Caco-2 (cell line): ENCODE measurements around the gene ANAPC7. TPM values are rescaled to one million over a fixed set of nuclear protein-coding genes. Genes with fewer than 3 reads are reported as not detected.

Experiments
- BruUV-seq: library from RNA; stranded (reverse); fragments of 400-500 nt; replicated peaks from 2 replicates; lab custom pipeline; 2021; lab: Mats Ljungman, UMichigan
- CTCF ChIA-PET: fragments of 300-600 bp; sonication (Branson Sonifier 250); formaldehyde crosslinking; loops from one replicate; lab custom pipeline; 2022; ENCODE audit warnings: antibody characterized with exemption; lab: Charles Lee
- POLR2A ChIA-PET: fragments of 300-600 bp; sonication (Branson Sonifier 250); formaldehyde crosslinking; loops from one replicate; lab custom pipeline; 2022; ENCODE audit warnings: antibody characterized with exemption; lab: Charles Lee
- DNase-seq, 2 experiments: peaks; one replicate each; pipeline versions ENCODE4 v3.0.0 to v3.0.0-alpha.2; 2020 to 2022
- H3K27me3 ChIP-seq: replicated peaks from 2 replicates; pipeline ENCODE4 v1.6.0; 2011; ENCODE audit warnings: low read length; ENCODE audit not compliant: control insufficient read depth, insufficient read depth
- H3K36me3 ChIP-seq: 2 replicates; pipeline ENCODE4 v1.5.1; 2011; ENCODE audit warnings: low read length; ENCODE audit not compliant: control insufficient read depth, insufficient read depth
- H3K4me1 ChIP-seq: fragments of 250-450 bp; sonication (Bioruptor Pico); 2 replicates; pipeline ENCODE4 v1.5.1; 2020; ENCODE audit warnings: mild to moderate bottlenecking
- H3K4me3 ChIP-seq: 2 replicates; pipeline ENCODE4 v1.5.1; 2011; ENCODE audit warnings: low read depth, mild to moderate bottlenecking, control low read depth, low read length
- H3K9me3 ChIP-seq: fragments of 250-450 bp; sonication (Bioruptor Pico); 2 replicates; pipeline ENCODE4 v1.5.1; 2020; ENCODE audit warnings: mild to moderate bottlenecking, moderate library complexity
- H3K27ac Mint-ChIP-seq: one replicate; pipeline ENCODE4 v1.8.0; 2022; ENCODE audit warnings: mixed read lengths; ENCODE audit not compliant: unreplicated experiment
- H3K27me3 Mint-ChIP-seq: one replicate; pipeline ENCODE4 v1.8.0; 2022; ENCODE audit warnings: mixed read lengths; ENCODE audit not compliant: insufficient read depth, unreplicated experiment
- H3K36me3 Mint-ChIP-seq: one replicate; pipeline ENCODE4 v1.8.0; 2022; ENCODE audit warnings: mild to moderate bottlenecking, mixed read lengths; ENCODE audit not compliant: insufficient read depth, unreplicated experiment
- H3K4me1 Mint-ChIP-seq: one replicate; pipeline ENCODE4 v1.8.0; 2022; ENCODE audit warnings: low read depth, mixed read lengths; ENCODE audit not compliant: unreplicated experiment
- H3K4me3 Mint-ChIP-seq: one replicate; pipeline ENCODE4 v1.8.0; 2022; ENCODE audit warnings: mild to moderate bottlenecking, moderate library complexity, mixed read lengths; ENCODE audit not compliant: unreplicated experiment
- H3K9me3 Mint-ChIP-seq: one replicate; pipeline ENCODE4 v1.8.0; 2022; ENCODE audit warnings: mixed read lengths; ENCODE audit not compliant: unreplicated experiment
- intact Hi-C: fragments of 100-400 bp; cut with micrococcal nuclease; formaldehyde crosslinking; loops from one replicate; pipeline ENCODE4 v1.10.0; 2022; ENCODE audit not compliant: unreplicated experiment
- total RNA-seq: library from RNA; stranded (reverse); gene quantifications from 2 replicates; pipeline ENCODE4 v1.2.3, GENCODE V29; 2022
- TF ChIP-seq, protein P1 (sequence below), 2 experiments: fragments of 200-600 bp in 1 of 2; IDR thresholded peaks; 1 replicate in 1 of 2; 2 replicates in 1 of 2; pipeline versions ENCODE4 v1.5.1 to v1.8.0; 2011 to 2022; ENCODE audit warnings: antibody characterized with exemption in 1 of 2, control low read depth in 1 of 2, inconsistent platforms in 1 of 2, low read depth in 1 of 2, low read length in 1 of 2, mild to moderate bottlenecking in 1 of 2, moderate library complexity in 1 of 2; ENCODE audit not compliant: insufficient read depth in 1 of 2, severe bottlenecking in 1 of 2, unreplicated experiment in 1 of 2

The ANAPC7 gene
- total RNA-seq, 1 experiment from 2014 or later = 93.8 TPM

DNA sequence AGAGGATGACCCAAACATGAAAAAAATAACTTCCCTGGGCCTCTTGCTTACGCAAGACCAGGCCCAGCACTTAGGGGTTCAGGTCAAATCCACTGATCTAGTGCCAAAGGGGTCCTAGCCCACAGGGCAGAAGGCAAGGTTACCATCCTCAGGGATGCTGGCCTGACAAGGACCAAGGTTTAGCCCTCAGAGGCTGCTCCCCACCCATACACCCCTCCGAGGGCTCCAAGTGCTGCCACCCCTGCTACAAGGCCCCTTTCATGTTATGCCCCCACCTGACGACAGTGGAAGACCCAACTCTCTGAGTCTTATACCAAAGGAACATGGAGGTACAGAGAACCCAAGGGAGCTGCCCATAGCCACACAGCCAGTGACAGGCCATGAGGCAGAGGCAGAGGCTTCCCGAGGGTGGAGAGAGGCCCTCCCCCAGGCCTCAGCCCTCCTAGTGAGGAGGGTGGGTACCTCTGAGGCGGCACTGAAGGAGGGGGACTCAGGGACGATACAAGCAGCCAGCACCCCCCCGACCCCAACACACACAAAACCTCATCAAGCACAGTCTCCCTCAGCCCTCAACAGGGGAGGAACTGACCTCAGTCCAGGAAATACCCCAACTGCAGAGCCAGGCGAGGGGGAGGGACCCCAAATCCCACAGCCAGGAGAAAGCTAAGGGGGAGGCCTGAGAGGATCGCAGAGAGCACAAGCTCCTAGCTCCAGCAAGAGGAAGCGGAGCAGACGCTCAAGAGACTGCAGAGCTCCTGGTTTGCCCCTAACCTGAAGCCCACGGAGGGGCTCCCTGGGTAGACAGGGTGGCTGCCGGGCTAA, 37.0 kb downstream of the ANAPC7 start:
- no peak overlapping the region for H3K4me3 Mint-ChIP-seq
- no peaks in the 10 kb centered on the region for H3K9me3 Mint-ChIP-seq
- Histone ChIP-seq H3K4me1 (no peaks in the 10 kb centered on the region), H3K27me3 (no peaks in the 10 kb centered on the region), H3K9me3 (no peaks in the 10 kb centered on the region), H3K4me3 (no peak overlapping the region), H3K36me3 (no peaks in the 10 kb centered on the region)
- no peak for DNase-seq
- no peak overlapping the region for H3K27ac Mint-ChIP-seq
- H3K27me3 Mint-ChIP-seq = no peaks in the 10 kb centered on the region
- no TSS peak for BruUV-seq
- H3K4me1 Mint-ChIP-seq = no peaks in the 10 kb centered on the region
- H3K36me3 Mint-ChIP-seq = peaks cover 28% of the 10 kb centered on the region
- CTCF ChIA-PET = no interaction called here
- TF ChIP-seq, protein P1, sequence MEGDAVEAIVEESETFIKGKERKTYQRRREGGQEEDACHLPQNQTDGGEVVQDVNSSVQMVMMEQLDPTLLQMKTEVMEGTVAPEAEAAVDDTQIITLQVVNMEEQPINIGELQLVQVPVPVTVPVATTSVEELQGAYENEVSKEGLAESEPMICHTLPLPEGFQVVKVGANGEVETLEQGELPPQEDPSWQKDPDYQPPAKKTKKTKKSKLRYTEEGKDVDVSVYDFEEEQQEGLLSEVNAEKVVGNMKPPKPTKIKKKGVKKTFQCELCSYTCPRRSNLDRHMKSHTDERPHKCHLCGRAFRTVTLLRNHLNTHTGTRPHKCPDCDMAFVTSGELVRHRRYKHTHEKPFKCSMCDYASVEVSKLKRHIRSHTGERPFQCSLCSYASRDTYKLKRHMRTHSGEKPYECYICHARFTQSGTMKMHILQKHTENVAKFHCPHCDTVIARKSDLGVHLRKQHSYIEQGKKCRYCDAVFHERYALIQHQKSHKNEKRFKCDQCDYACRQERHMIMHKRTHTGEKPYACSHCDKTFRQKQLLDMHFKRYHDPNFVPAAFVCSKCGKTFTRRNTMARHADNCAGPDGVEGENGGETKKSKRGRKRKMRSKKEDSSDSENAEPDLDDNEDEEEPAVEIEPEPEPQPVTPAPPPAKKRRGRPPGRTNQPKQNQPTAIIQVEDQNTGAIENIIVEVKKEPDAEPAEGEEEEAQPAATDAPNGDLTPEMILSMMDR (IDR thresholded peaks at IDR 0.05; ENCODE audit: insufficient read depth in 1 of 2, low read depth in 1 of 2, low read length in 1 of 2, severe bottlenecking in 1 of 2, unreplicated experiment in 1 of 2) = no peak
- intact Hi-C loops = no loop called here
- POLR2A ChIA-PET = no interaction called here

DNA sequence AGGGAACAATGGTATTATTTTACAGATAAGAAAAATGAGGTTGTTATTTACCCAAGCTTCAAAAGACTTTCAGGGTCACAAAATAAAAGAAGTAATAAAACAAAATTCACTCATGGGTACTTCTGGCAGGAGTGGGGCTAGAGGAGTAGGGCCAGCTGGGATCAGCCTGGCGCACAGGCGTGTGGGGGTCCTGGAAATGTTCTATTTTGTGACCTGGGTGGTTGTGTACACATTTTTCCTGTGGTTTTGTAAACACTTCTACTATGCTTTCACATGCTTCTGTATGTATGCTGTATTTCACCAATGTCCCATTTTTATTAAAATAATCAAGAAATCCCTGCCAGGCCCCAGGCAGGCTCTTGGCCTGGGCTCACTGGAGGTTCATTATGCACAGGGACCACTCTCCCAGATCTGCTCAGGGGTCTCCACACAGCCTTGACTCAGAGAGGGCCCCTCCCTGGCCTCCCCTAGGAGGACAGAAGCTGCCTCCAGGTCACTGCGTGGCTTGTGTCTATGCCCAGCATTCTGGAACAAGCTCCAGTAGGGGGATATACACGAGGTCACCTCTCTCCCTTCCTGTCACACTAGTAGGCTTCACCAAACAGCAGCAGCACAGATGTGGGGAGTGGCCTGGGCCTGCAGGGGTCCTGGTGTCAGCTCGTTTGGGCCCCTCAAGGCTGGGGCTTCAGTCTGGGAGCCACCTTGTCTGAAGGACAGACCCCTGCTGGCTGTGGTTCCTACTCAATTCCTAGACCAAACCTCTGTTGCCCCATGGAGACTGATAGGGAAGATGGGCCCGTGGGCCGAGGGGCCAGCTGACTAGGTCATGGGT, 37.8 kb downstream of the ANAPC7 start:
- Mint-ChIP-seq H3K9me3 (no peaks in the 10 kb centered on the region), H3K36me3 (peaks cover 20% of the 10 kb centered on the region), H3K27ac (no peak overlapping the region), H3K4me3 (no peak overlapping the region), H3K27me3 (no peaks in the 10 kb centered on the region), H3K4me1 (no peaks in the 10 kb centered on the region)
- H3K27me3 ChIP-seq = no peaks in the 10 kb centered on the region
- BruUV-seq = no TSS peak
- no peak overlapping the region for H3K4me3 ChIP-seq
- no peak for DNase-seq
- POLR2A ChIA-PET = no interaction called here
- no peaks in the 10 kb centered on the region for H3K36me3 ChIP-seq
- TF ChIP-seq, protein P1 (IDR thresholded peaks at IDR 0.05; ENCODE audit: insufficient read depth in 1 of 2, low read depth in 1 of 2, low read length in 1 of 2, severe bottlenecking in 1 of 2, unreplicated experiment in 1 of 2) = no peak
- intact Hi-C loops = no loop called here
- CTCF ChIA-PET = no interaction called here
- no peaks in the 10 kb centered on the region for H3K4me1 ChIP-seq
- no peaks in the 10 kb centered on the region for H3K9me3 ChIP-seq

DNA sequence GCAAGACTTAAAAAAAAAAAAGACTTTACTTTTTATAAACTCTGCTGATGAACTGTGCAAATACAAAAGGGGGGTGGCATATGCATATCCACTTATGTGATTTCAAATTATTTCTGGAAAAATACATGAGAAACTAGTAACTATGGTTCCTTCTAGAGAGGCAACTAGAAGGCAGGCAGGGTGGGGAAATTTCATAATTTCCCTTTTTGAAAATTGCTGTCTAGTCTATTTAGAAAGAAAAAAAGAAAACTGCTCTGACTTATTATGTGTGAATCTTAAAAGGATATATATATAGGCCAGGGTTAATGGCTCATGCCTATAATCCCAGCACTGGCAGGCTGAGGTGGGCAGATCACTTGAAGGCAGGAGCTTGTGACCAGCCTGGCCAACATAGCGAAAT, 42.3 kb downstream of the ANAPC7 start:
- Mint-ChIP-seq H3K27me3 (no peaks in the 10 kb centered on the region), H3K4me3 (no peak overlapping the region), H3K9me3 (no peaks in the 10 kb centered on the region), H3K36me3 (peaks cover 2% of the 10 kb centered on the region), H3K27ac (no peak overlapping the region), H3K4me1 (no peaks in the 10 kb centered on the region)
- CTCF ChIA-PET = interaction anchor here (0.6 to 0.9 kb wide), 2 partner anchors 70 to 102 kb away, joined by 3 to 4 read pairs; no protein-coding TSS in a partner anchor
- no peaks in the 10 kb centered on the region for H3K27me3 ChIP-seq
- BruUV-seq = no TSS peak
- intact Hi-C loops = no loop called here
- H3K9me3 ChIP-seq = no peaks in the 10 kb centered on the region
- TF ChIP-seq, protein P1 (IDR thresholded peaks at IDR 0.05; ENCODE audit: insufficient read depth in 1 of 2, low read depth in 1 of 2, low read length in 1 of 2, severe bottlenecking in 1 of 2, unreplicated experiment in 1 of 2) = no peak
- DNase-seq = no peak
- H3K36me3 ChIP-seq = no peaks in the 10 kb centered on the region
- no peak overlapping the region for H3K4me3 ChIP-seq
- POLR2A ChIA-PET = no interaction called here
- H3K4me1 ChIP-seq = no peaks in the 10 kb centered on the region
